Loucy (cell line): Measurements from ENCODE around the gene SEC23B.

Experiments used
- H2AFZ ChIP-seq: fragments of 200-600 bp; sonication (generic); 2 replicates; pipeline ENCODE4 v1.6.0; 2016; ENCODE audit warnings: antibody characterized with exemption, mild to moderate bottlenecking, low read length, moderate library complexity
- H3F3A ChIP-seq: fragments of 200-600 bp; 2 replicates; pipeline ENCODE4 v1.6.0; 2016; ENCODE audit warnings: antibody characterized with exemption, low read depth, mild to moderate bottlenecking
- H3K27me3 ChIP-seq: fragments of 200-600 bp; sonication (generic); 2 replicates; pipeline ENCODE4 v1.6.1; 2014; ENCODE audit warnings: low read length, mild to moderate bottlenecking; ENCODE audit not compliant: insufficient read depth, poor library complexity, severe bottlenecking
- H3K36me3 ChIP-seq: fragments of 200-600 bp; sonication (generic); 2 replicates; pipeline ENCODE4 v1.6.1; 2016; ENCODE audit warnings: low read length; ENCODE audit not compliant: insufficient read depth
- H3K4me1 ChIP-seq: fragments of 200-600 bp; sonication (generic); 2 replicates; pipeline ENCODE4 v1.5.1; 2014; ENCODE audit warnings: low read length, mild to moderate bottlenecking; ENCODE audit not compliant: insufficient read depth, poor library complexity, severe bottlenecking
- H3K4me2 ChIP-seq: fragments of 200-600 bp; sonication (generic); 2 replicates; pipeline ENCODE4 v1.6.0; 2014; ENCODE audit warnings: antibody characterized with exemption, low read length, low read depth, mild to moderate bottlenecking; ENCODE audit not compliant: poor library complexity, severe bottlenecking
- H3K4me3 ChIP-seq: fragments of 200-600 bp; sonication (generic); 2 replicates; pipeline ENCODE4 v1.5.1; 2014; ENCODE audit warnings: low read length, mild to moderate bottlenecking, mixed read lengths; ENCODE audit not compliant: poor library complexity, severe bottlenecking
- H3K79me2 ChIP-seq: fragments of 200-600 bp; sonication (generic); 2 replicates; pipeline ENCODE4 v1.6.1; 2014; ENCODE audit warnings: low read length; ENCODE audit not compliant: insufficient read depth
- H3K9ac ChIP-seq: fragments of 200-600 bp; sonication (generic); 2 replicates; pipeline ENCODE4 v1.6.0; 2014; ENCODE audit warnings: mild to moderate bottlenecking, low read depth, low read length, moderate library complexity; ENCODE audit not compliant: poor library complexity, severe bottlenecking
- H3K9me2 ChIP-seq: fragments of 200-600 bp; sonication (generic); replicated peaks from 2 replicates; pipeline ENCODE4 v1.6.1; 2016; ENCODE audit warnings: low read depth, low read length, mixed read lengths
- H3K9me3 ChIP-seq: fragments of 200-600 bp; sonication (generic); 2 replicates; pipeline ENCODE4 v1.6.1; 2014; ENCODE audit warnings: mild to moderate bottlenecking, antibody characterized with exemption, low read length, low read depth; ENCODE audit not compliant: insufficient read depth
- H4K20me1 ChIP-seq: fragments of 200-600 bp; sonication (generic); 2 replicates; pipeline ENCODE4 v1.6.0; 2014; ENCODE audit warnings: antibody characterized with exemption, low read length, mild to moderate bottlenecking; ENCODE audit not compliant: insufficient read depth, poor library complexity, severe bottlenecking
- EZH2phosphoT487 ChIP-seq: fragments of 200-600 bp; IDR thresholded peaks from 2 replicates; pipeline ENCODE4 v1.6.1; 2018; ENCODE audit warnings: antibody characterized with exemption, mild to moderate bottlenecking, moderate library complexity, borderline replicate concordance
- TF ChIP-seq, protein P1 (sequence below): fragments of 200-600 bp; sonication (generic); conservative IDR thresholded peaks from 2 replicates; pipeline ENCODE4 v1.5.1; 2014; ENCODE audit warnings: mild to moderate bottlenecking, antibody characterized with exemption, low read length

Gene SEC23B

DNA sequence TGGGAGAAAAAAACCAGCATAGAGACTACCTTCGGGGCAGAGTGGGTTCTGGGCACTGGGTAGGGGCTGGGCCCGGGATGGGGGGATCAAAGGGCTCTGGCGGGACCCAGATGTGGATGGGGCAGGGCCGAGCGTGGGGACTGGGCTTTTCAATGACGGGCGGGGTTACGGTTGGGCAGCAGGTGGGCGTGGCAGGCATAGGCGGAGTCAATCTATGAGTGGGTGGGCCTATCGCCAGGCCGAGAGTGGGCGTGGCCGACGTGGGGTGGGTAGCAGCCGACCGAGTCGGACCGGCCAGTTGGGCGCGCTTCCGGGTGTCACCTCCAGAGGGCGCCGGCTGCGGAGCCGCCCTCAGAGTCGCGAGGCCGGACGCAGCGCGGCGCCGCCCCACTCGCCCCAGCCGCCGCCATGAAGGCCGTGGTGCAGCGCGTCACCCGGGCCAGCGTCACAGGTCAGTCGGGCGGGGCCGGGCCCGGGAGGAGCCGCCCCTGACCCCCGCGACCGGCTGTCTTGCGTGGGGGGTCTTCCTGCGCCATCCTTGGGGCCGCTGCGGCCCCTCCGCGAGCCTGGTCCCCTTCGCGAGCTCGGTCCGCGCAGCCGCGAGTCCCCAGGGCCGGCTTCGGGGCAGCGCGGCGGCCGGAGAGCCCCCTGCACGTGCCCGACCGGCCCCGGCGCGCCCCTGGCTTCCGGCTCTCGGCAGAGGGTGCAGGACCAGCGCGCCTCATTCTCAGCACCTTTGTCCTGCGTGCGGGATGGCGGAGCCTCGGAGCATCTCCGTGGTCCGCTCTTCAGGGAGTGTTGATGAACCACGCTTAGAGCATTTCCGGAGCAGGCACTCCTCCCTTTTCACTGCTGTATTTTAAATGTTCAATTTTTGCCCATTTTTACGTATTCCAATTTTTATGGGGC lies 80.2 kb downstream of the SEC23B start, which contains the start of gene DTD1:
TSS of gene DTD1 (plus strand) at position 390 of the 909 bp plus-strand sequence. CDS start at position 409, 19 bp downstream.
- no peaks in the 10 kb centered on the region for H3F3A ChIP-seq
- no peaks in the 10 kb centered on the region for H4K20me1 ChIP-seq
- no peak for TF ChIP-seq EZH2phosphoT487
- TF ChIP-seq, protein P1, sequence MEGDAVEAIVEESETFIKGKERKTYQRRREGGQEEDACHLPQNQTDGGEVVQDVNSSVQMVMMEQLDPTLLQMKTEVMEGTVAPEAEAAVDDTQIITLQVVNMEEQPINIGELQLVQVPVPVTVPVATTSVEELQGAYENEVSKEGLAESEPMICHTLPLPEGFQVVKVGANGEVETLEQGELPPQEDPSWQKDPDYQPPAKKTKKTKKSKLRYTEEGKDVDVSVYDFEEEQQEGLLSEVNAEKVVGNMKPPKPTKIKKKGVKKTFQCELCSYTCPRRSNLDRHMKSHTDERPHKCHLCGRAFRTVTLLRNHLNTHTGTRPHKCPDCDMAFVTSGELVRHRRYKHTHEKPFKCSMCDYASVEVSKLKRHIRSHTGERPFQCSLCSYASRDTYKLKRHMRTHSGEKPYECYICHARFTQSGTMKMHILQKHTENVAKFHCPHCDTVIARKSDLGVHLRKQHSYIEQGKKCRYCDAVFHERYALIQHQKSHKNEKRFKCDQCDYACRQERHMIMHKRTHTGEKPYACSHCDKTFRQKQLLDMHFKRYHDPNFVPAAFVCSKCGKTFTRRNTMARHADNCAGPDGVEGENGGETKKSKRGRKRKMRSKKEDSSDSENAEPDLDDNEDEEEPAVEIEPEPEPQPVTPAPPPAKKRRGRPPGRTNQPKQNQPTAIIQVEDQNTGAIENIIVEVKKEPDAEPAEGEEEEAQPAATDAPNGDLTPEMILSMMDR = peak; percentile 28; the same call in 1 of the 2 replicates
- no peak within 1 kb of the TSS for H3K4me2 ChIP-seq
- no peak within 1 kb of the TSS for H2AFZ ChIP-seq
- no peaks in the 10 kb centered on the region for H3K9me3 ChIP-seq
- H3K27me3 ChIP-seq = no peaks in the 10 kb centered on the region
- H3K36me3 ChIP-seq = no peaks in the 10 kb centered on the region
- H3K9ac ChIP-seq = no peak within 1 kb of the TSS
- no peaks in the 10 kb centered on the region for H3K79me2 ChIP-seq
- no peak within 1 kb of the TSS for H3K4me3 ChIP-seq
- H3K9me2 ChIP-seq = no peaks in the 10 kb centered on the region
- no peaks in the 10 kb centered on the region for H3K4me1 ChIP-seq

DNA sequence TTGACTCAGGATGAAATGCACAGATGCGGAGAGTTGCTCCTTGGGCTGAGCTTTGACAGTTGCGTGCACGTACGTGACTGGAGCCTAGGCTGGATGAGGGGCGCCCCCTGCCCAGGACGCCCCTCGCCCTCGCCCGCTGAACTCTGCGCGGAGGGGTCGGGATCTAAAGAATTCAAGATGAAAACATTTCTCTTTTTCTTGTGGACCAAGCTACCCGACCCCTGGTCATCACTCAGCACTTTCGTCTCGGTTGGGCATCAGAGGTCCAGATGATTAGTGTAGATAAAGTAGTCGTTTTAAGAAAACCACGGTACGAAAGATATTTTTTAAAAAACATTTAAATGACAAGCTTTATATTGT lies 80.8 kb downstream of the SEC23B start:
- H3K4me3 ChIP-seq = no peak overlapping the region
- no peaks in the 10 kb centered on the region for H3K9me2 ChIP-seq
- H4K20me1 ChIP-seq = no peaks in the 10 kb centered on the region
- no peak overlapping the region for H2AFZ ChIP-seq
- no peaks in the 10 kb centered on the region for H3F3A ChIP-seq
- no peak for TF ChIP-seq EZH2phosphoT487
- TF ChIP-seq, protein P1 = no peak
- H3K9ac ChIP-seq = no peak overlapping the region
- no peaks in the 10 kb centered on the region for H3K79me2 ChIP-seq
- H3K27me3 ChIP-seq = no peaks in the 10 kb centered on the region
- no peaks in the 10 kb centered on the region for H3K36me3 ChIP-seq
- no peaks in the 10 kb centered on the region for H3K4me1 ChIP-seq
- H3K4me2 ChIP-seq = no peak overlapping the region
- H3K9me3 ChIP-seq = no peaks in the 10 kb centered on the region

DNA sequence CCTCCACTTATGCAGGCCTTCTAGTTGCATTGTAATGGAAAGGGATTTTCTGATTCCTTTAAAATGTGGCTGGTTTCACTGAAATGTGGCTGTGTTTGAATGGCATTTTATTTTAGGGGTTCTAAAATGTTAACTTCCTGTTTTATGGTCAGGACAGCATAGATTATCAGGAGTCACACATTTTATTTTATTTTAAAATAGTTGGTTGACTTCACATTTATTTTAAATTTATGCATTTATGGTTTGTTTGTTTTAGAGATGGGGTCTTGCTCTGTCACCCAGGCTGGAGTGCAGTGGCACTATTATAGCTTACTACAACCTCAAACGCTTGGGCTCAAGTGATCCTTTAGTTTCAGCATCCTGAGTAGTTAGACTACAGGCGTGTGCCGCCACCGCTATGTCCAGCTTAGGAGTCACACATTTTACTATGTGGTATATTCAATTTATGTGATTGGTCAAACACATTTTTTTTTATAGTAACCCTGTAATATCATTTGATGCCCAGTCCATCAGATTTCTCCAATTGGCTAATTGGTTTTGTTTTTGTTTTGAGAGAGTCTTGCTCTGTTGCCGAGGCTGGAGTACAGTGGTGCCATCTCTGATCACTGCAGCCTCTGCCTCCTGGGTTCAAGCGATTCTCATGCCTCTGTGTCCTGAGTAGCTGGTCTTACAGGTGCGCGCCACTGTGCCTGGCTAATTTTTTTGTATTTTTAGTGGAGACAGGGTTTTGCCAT lies 82.4 kb downstream of the SEC23B start:
- H3K4me1 ChIP-seq = no peaks in the 10 kb centered on the region
- no peaks in the 10 kb centered on the region for H3K9me3 ChIP-seq
- no peak overlapping the region for H3K4me2 ChIP-seq
- TF ChIP-seq EZH2phosphoT487 = no peak
- TF ChIP-seq, protein P1 = no peak
- no peak overlapping the region for H3K9ac ChIP-seq
- H3K4me3 ChIP-seq = no peak overlapping the region
- no peaks in the 10 kb centered on the region for H4K20me1 ChIP-seq
- no peaks in the 10 kb centered on the region for H3K79me2 ChIP-seq
- no peaks in the 10 kb centered on the region for H3K36me3 ChIP-seq
- no peak overlapping the region for H2AFZ ChIP-seq
- H3K9me2 ChIP-seq = no peaks in the 10 kb centered on the region
- H3F3A ChIP-seq = no peaks in the 10 kb centered on the region
- H3K27me3 ChIP-seq = peaks cover 10% of the 10 kb centered on the region
